Activated naive CD4-positive, alpha-beta T cell treated with anti-CD3 and anti-CD28 coated beads, Interleukin-2, amount 50 U/mL, for 72 hours (primary cell): Measurements from ENCODE around the gene SMIM33. TPM values are rescaled to one million over a fixed set of nuclear protein-coding genes. Genes with fewer than 3 reads are reported as not detected.
"Not testable (repeated sequence)": the region's sequence is repeated elsewhere in the genome, so short reads cannot be mapped to it uniquely, and the experiment has no call there.

Source experiments
- ATAC-seq, 2 donors: fragments of 150-1000 bp; cut with Tn5 transposase; 2 replicates each; pipeline ENCODE4 v1.10.0; 2021; ENCODE audit warnings: mild to moderate bottlenecking in 2 of 2, moderate library complexity in 2 of 2
- DNase-seq, 2 donors: peaks; one replicate each; pipeline ENCODE4 v3.0.0; 2021 to 2022; ENCODE audit warnings: low spot score in 2 of 2
- H3K27ac Mint-ChIP-seq, 2 donors: one replicate each; pipeline ENCODE4 v1.8.0; 2022; ENCODE audit warnings: mild to moderate bottlenecking in 2 of 2, mixed read lengths in 2 of 2
- H3K36me3 Mint-ChIP-seq, 2 donors: one replicate each; pipeline ENCODE4 v1.8.0; 2022; ENCODE audit warnings: mixed read lengths in 2 of 2
- H3K9me3 Mint-ChIP-seq, 2 donors: one replicate each; pipeline ENCODE4 v1.8.0; 2022; ENCODE audit warnings: mixed read lengths in 2 of 2
- total RNA-seq, 2 donors: library from RNA; stranded (reverse); gene quantifications; one replicate each; pipeline ENCODE4 v1.2.3, GENCODE V29; 2022

SMIM33 gene
- total RNA-seq, 2 donors from 2014 or later = 0.11 to 0.53 TPM

DNA sequence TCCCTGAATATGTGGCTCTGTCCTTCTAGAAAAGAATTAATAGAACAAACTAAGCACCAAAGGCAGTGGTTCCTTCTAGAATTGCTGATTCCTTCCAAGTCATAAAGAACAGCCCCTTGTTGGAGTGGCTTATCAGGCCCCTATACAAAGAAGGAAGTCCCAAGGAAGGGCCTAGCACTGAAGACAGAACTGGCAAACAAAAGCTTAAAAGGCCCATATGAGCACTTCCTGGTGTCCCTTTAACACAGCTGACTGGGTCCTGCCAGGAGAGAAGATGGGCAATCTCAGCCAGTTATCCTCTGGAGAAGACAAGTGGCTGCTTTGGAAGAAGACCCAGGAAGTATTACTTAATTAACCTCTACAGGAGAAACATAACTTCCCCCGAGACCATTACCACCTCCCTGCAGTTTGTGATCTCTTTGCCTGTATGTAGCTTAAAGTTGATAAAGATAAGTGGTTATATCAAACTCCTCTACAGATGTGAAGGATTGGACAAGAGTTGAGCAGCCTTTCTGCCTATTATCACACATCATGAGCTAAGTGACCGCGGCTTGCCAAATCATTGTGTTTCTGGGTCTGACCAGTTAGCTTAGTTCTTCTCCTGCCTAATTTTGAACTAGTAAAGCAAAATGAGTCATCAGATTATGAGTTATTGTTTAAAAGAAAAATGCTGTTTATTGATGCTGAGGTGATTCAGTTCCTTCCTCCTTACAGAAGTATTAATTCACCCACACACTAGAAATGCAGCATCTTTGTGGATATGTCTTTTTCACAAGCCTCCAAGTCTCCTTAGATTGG, 25.0 kb downstream of the SMIM33 start:
- Mint-ChIP-seq H3K36me3 (no peaks in the 10 kb centered on the region), H3K27ac (peak overlapping the region in 1 of 2 donors; percentile 66), H3K9me3 (no peaks in the 10 kb centered on the region)
- ATAC-seq (peak in 1 of 2 donors; percentile 76), DNase-seq (no peak)

DNA sequence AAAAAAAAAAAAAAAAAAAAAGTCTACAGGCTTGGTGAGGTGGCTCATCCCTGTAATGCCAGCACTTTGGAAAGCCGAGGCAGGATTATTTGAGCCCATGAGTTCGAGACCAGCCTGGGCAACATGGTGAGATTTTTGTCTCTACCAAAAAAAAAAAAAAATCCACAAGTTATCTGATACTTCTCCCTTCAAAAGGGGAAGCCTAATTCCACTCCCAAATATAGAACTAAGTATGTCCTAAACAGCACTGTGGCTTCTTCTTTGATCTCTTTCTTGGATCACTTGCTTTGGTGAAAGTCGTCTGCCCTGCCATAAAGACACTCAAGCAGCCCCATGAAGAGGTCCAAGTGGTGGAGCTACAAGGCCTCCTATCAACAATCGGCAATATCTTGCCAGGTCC, 30.6 kb downstream of the SMIM33 start:
- Mint-ChIP-seq H3K27ac (no peak overlapping the region), H3K36me3 (peaks cover 0 to 4% of the 10 kb centered on the region in 2 donors), H3K9me3 (peaks cover 0 to 4% of the 10 kb centered on the region in 2 donors)
- no peak for ATAC-seq
- DNase-seq = no peak

DNA sequence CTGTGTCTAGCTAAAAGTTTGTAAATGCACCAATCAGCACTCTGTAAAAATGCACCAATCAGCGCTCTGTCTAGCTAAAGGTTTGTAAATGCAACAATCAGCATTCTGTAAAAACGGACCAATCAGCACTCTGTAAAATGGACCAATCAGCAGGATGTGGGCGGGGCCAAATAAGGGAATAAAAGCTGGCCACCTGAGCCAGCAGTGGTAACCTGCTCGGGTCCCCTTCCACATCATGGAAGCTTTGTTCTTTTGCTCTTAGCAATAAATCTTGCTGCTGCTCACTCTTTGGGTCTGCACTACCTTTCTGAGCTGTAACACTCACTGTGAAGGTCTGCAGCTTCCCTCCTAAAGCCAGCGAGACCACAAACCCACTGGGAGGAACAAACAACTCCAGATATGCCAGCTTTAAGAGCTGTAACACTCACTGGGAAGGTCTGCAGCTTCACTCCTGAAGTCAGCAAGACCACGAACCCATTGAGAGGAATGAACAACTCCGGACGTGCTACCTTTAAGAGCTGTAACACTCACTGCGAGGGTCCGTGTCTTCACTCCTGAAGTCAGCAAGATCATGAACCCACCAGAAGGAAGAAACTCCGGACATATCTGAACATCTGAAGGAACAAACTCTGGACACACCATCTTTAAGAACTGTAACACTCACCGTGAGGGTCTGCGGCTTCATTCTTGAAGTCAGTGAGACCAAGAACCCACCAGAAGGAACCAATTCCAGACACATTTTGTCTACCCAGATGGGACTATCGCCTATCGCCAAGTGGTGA, 32.4 kb downstream of the SMIM33 start:
- ATAC-seq, H3K36me3 Mint-ChIP-seq: not testable (repeated sequence)

DNA sequence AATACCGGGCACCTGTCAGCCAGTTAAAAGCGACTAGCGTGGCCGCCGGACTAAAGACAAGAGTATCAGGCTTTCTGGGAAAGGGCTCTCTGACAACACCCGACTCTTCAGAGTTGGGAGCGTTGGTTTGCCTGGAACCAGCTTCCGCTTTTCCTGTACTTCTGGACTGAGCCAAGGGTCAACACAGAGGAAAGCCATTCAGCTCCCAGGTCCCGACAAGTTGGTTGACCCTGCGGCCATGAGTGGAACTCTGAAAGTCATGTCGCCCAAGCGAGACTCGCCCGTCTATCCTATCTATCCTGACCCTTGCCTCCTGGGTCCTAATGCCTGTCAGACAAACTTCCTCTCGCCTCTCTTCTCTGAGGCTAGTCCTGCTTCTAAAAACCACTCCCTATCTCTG, 33.1 kb downstream of the SMIM33 start:
- H3K9me3 Mint-ChIP-seq, H3K36me3 Mint-ChIP-seq, DNase-seq, ATAC-seq: not testable (repeated sequence)
- H3K27ac Mint-ChIP-seq = peak overlapping the region in 1 of 2 donors; percentile 14

More for the DNA sequence above, 32.4 kb downstream of the SMIM33 start:
- not testable (repeated sequence) for H3K9me3 Mint-ChIP-seq, H3K27ac Mint-ChIP-seq, DNase-seq

DNA sequence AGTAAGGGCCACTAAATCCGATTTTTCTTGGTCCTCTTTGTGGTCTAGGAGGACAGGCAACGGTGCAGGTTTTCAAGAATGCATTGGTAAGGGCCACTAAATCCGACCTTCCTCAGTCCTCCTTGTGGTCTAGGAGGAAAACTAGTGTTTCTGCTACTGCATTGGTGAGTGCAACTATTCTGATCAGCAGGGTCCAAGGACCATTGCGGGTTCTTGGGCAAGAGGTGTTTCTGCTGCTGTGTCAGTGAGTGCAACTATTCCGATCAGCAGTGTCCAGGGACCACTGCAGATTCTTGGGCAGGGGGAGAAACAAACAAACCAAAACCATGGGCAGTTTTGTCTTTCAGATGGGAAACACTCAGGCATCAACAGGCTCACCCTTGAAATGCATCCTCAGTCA, 33.9 kb downstream of the SMIM33 start:
- H3K9me3 Mint-ChIP-seq, H3K36me3 Mint-ChIP-seq, ATAC-seq, DNase-seq, H3K27ac Mint-ChIP-seq: not testable (repeated sequence)

DNA sequence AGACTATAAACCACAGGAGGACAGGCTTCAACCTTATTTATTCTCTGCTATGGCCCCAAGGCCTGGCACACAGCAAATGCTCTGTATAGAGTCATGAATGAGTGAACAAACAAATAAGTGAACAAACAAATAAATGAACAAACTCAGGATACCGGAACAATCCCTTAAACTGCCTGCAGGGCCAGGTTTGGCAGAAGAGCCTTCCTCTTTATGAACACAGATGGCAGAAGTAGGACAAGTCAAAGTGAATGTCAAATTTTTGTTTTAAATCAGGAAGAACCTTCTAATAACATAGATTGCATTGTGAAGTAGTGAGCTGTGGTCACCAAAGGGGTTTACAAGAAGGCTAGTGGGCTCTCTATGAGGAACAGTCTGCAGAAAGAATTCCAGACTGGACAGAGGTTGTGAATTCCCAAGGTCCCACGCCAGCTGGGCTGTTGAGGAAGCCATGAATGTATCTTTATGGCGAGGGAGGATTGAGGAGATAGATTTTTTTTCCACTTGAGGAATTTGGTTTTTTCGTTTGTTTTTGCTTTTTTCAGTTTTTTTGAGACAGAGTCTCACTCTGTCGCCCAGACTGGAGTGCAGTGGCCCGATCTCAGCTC, 42.1 kb downstream of the SMIM33 start:
- no peak for ATAC-seq
- no peak for DNase-seq
- peaks cover 6 to 20% of the 10 kb centered on the region in 2 donors for H3K36me3 Mint-ChIP-seq
- peak overlapping the region in 1 of 2 donors; percentile 77 for H3K27ac Mint-ChIP-seq
- H3K9me3 Mint-ChIP-seq = peaks cover 4 to 11% of the 10 kb centered on the region in 2 donors

DNA sequence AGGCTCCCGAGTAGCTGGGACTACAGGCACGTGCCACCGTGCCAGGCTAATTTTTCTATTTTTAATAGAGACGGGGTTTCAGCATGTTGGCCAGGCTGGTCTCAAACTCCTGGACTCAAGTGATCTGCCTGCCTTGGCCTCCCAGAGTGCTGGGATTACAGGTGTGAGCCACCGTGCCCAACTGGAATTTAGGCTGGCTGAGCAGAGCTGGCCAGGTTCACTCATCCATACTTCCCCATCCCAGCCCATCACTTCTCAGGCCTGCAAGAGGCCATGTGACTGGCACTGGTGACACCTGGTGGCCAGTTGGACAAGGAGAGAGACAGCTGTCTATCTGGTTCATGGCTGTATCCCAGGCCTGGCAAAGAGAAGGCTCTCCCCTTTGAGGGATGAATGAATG, 42.6 kb downstream of the SMIM33 start:
- peaks cover 4 to 11% of the 10 kb centered on the region in 2 donors for H3K9me3 Mint-ChIP-seq
- peak; percentile 74 to 75 for DNase-seq
- peak; percentile 56 to 67 for ATAC-seq
- H3K36me3 Mint-ChIP-seq = peaks cover 6 to 20% of the 10 kb centered on the region in 2 donors
- not testable (repeated sequence) for H3K27ac Mint-ChIP-seq

DNA sequence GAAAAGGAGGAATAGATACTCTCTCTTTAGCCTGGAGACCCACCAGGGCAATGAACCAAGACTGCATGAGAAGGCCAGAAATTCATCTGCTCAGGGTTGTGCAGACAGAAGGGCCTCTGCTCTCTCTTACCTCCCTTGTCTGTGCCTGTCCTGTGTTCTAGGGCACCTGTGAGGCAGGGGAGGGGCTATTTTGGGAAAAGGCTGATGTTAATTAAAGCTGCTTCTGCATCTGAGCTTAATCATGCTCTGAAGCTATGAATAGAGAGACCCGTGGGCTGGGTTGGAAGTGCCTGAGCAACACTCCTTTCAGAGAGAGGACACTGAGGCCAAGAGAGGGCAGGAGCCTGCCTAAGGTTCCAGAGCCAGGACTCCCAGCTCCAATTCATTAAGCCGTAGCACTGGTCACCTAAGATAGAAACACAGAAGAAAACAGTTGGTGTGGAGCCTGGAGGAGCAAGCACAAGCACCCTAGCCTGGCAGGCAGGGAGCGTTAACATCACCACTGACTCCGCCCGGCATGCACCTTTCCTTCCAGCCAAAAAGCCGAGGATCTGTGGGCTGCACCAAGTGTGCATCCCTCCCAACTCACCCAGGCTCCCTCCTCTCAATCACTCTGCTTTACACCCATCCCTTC, 43.2 kb downstream of the SMIM33 start:
- H3K36me3 Mint-ChIP-seq = peaks cover 6 to 20% of the 10 kb centered on the region in 2 donors
- no peak for DNase-seq
- peak in 1 of 2 donors; percentile 14 for ATAC-seq
- no peak overlapping the region for H3K27ac Mint-ChIP-seq
- H3K9me3 Mint-ChIP-seq = peaks cover 4 to 11% of the 10 kb centered on the region in 2 donors

DNA sequence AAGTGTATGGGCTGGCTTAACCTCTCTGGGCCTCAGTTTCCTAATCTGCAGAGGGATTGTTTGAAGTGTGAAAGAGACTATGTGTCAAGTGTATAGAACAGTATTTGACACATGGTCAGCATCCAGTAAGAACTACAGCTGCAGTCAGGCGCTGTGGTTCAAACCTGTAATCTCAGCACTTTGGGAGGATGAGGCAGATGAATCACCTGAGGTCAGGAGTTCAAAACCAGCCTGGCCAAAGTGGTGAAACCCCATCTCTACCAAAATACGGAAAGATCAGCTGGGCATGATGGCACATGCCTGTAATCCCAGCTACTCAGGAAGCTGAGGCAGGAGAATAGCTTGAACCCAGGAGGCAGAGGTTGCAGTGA, 43.7 kb downstream of the SMIM33 start:
- ATAC-seq (peak; percentile 12 to 49), DNase-seq (peak; percentile 10 to 72)
- Mint-ChIP-seq H3K27ac (no peak overlapping the region), H3K36me3 (peaks cover 6 to 20% of the 10 kb centered on the region in 2 donors), H3K9me3 (peaks cover 4 to 11% of the 10 kb centered on the region in 2 donors)

DNA sequence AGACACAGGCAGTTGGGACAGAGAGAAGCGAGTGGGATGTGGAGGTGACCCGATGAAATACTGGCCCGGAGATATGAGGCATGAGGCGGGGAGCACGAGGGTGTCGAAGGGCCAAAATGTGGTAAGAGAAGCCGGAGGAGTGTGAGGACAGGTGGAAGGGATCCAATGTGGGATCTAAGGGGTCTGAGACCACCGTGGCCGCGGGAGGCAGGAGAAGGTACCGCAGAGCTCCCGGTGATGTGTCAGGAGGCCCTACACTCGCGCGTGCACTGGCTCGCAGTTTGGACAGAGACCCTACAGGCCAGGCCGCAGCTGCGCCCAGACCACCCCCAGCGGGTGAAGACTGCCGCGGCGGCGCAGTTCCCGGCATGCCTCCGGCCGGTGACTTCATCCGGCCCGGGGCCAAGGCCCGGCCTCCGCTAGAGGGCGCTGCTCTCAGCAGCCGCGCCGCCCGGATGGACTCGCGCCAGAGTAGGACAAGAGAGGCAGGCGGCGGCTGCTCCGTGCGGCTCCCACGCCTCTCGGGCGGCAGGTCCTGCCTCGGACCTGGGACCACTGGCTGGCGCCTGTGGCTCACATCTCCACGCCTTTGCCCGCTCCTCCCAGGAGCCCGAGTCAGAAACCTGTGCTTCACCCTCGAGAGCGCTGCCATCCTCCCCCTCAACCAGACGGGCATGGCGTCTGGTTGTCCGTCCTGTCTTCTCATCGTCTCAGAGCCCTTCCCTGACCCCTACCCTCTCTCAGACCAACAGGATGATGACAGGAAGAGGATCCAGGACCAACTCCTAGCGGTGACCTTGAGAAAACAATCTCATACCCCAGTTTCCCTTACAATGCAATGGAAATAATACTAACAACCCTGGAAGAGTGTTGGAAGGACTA, 47.1 kb downstream of the SMIM33 start:
- no peaks in the 10 kb centered on the region for H3K36me3 Mint-ChIP-seq
- ATAC-seq (peak; percentile 88 to 92), DNase-seq (peak; percentile 94 to 97)
- H3K27ac Mint-ChIP-seq = peak overlapping the region; percentile 90 to 94
- no peaks in the 10 kb centered on the region for H3K9me3 Mint-ChIP-seq

Other genes starting within 250 kb of the SMIM33 start
- gene MATR3, start 177.3 kb upstream of the SMIM33 start, total RNA-seq = 100 to 1,000 TPM; 160 to 182 TPM
- gene PAIP2, start 129.2 kb upstream of the SMIM33 start, total RNA-seq = 100 to 1,000 TPM in 1 of 2 donors, 10 to 100 TPM in 1; 85.7 to 111 TPM
- gene SLC23A1, start 87.7 kb upstream of the SMIM33 start, total RNA-seq = 1 to 10 TPM in 1 of 2 donors, under 1 TPM in 1; 0.25 to 2.3 TPM
- gene MZB1, start 81.1 kb upstream of the SMIM33 start, total RNA-seq = 10 to 100 TPM; 14.2 to 24.1 TPM
- gene PROB1, start 75.9 kb upstream of the SMIM33 start, total RNA-seq = 1 to 10 TPM; 3.3 to 4.3 TPM
- 1 to 10 TPM; 6.8 to 8.9 TPM for gene SPATA24, start 66.9 kb upstream of the SMIM33 start, total RNA-seq
- gene DNAJC18, start 31.5 kb upstream of the SMIM33 start, total RNA-seq = 10 to 100 TPM; 13.5 to 47.3 TPM
- gene ECSCR, start 8.3 kb upstream of the SMIM33 start, total RNA-seq = 1 to 10 TPM in 1 of 2 donors, not detected in 1; 1.9 TPM
- 100 to 1,000 TPM; 128 to 254 TPM for gene STING1, start 11.8 kb downstream of the SMIM33 start, total RNA-seq
- 100 to 1,000 TPM; 232 to 249 TPM for gene UBE2D2, start 90.3 kb downstream of the SMIM33 start, total RNA-seq
- gene CXXC5, start 177.3 kb downstream of the SMIM33 start, total RNA-seq = 1 to 10 TPM; 1.8 to 3.5 TPM